Stimulated activated CD4-positive, alpha-beta T cell treated with anti-CD3 and anti-CD28 coated beads, Interleukin-15, amount 100 ng/mL, for 24 hours (primary cell): Measurements from ENCODE around the gene TMEM50B.
"Not testable (repeated sequence)": the region's sequence is repeated elsewhere in the genome, so short reads cannot be mapped to it uniquely, and the experiment has no call there.

ENCODE experiments used
- DNase-seq: peaks from one replicate; pipeline ENCODE4 v3.0.0-alpha.2; 2020

The TMEM50B gene

DNA sequence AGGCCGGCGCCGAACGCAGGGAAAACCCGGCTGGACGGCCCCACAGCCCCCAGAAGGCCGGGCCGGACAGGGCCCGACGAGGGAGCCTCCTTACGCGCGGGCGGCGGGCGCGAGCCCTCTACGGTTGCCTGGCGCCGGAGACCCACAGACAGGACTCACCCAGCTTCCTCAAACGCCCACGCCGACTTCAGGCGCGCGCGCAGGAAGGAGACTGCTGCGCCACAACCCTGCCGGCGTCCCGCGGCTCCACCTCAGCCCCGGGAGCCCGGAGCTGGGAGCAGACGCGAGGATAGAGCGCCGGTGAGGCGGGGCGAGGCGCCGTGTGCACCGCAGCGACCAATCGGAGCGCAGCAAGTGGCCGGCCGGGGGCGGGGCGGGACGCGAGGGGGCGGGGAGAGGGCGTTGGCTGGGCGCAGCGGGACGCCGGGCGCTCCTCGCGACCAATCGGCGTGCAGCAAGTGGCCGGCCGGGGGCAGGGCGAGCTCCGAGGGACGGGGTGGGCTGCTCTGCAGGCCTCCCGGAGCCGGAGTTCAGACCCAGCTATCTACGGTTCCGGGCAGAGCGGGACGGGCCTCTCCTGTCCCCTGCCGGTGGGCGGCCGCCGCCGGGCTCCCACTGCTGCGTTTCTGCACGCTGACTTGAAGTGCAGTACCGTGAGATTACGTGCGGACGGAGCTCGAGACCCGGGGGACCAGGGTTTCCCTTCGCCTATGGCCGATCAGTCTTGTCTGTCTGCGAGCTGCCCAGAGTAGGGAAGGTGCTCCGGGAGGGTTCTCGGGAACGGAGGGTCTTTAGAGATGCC is at the start of gene TMEM50B:
Gene TMEM50B (minus strand): TSS at position 296 of the 802 bp plus-strand sequence. CDS start 11,089 bp downstream, outside the sequence.
- DNase-seq = peak; percentile 96

DNA sequence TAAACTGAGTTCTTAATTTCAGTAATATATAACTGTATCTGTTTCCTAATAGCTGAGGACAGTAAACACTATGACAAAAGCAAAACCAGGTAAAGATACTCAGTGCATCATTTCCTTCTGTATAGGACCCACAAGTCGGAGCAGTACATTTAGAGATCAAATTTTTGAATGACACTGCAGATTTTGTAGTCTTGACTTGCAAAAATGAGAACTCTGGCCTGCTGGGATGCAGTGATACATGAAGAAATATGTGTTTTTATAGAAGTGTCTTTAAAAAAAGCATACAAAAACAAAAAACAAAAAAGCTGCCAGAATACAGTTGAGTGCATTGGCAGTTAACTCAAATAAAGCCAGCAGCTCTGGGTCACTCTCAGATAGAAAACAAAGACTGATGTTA is 43.2 kb upstream of the TMEM50B start:
- no peak for DNase-seq

DNA sequence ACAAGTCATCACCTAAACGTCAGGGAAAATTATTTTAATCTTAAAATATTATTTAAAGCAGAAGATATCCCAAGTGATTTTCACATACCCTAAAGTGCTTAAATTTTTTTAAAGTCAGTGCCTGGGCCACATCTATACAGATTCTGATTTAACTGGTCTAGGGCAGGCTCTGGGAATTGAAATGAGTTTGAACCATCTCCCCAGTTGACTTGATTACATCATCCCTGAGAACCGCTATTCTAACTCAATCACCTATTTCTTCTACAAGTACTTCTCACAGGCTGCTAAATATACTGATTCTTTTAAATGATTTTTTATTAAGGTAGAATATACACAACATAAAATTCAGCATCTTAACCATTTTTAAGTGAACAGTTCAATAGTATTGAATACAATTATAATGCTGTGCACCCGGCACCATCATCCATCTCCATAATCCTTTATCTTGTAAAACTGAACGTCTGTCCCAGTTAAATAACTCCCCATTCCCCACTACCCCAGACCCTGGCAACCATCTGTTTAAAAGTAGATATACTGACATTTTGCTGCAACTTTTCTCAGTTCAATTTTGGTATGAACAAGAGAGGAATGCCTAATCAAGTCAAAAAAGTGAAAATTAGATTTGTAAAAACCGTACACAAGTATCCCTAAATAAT is 42.7 kb upstream of the TMEM50B start:
- DNase-seq = no peak

DNA sequence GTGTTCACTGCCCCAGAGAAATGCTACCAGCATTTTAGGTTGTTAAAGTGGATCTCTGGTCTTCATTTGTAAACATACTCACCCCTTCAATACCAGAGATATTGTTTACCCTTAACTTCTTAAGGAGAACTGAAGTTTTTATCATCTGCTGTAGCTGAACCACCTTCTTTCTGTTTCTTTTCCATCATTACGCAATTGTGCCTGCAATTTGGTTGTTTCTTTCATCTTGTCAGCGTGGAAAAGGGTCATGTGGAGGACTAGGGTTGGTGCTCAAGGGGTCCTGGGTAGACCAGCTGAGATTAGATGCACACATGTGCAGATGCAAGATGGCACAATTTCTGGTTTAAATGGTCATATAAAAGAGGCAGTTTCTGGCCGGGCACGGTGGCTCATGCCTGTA is 39.1 kb upstream of the TMEM50B start:
- no peak for DNase-seq

DNA sequence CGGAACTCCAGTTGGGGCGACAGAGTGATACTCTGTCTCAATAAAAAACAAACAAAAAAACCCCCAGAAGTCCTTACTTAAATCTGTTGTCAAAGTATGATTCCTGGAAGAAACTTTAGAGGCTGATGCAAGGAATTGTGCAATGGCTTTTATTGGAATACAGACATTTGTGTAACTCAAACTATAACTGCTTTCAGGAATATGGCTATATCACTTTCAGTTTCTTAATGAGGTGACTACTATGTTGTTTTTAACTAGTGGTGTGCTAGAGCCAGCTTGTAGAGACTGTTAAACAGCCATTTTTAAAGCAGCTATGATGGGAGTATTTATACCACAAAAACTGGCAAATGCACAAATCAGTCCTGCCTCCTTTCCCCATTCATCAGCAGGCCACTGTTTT is 34.5 kb upstream of the TMEM50B start:
- DNase-seq = no peak

DNA sequence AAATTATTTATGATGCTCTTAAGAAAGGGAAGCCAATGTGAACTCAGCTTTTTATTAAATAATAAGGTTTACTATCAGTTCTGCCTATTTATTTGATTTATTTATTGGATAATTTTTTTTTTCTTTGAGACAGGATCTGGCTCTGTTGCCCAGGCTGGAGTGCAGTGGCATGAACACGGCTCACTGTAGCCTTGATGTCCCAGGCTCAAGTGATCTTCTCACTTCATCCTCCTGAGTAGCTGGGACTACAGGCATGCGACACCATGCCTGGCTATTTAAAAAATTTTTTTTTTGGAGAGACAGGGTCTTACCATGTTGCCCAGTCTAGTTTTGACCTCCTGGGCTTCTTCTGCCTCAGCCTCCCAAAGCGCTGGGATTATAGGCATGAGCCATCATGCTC is 32.7 kb upstream of the TMEM50B start:
- no peak for DNase-seq

DNA sequence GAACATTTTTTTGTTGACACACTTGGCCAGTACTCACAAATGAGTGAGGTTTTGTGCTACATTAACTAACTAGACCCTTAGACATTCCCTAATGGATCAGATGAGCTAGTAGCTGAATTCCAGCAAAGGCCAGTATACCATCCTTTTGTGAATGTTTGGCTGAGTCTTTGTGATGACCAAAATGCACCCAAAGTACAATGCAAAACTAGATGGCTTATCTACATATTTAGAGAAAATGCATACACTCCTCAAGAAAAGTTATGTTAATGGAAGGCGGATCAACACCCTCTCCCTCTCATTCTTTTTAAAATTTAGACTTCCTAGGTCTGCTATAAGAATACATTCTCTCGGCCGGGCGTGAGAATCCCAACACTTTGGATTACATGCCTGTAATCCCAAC is 31.9 kb upstream of the TMEM50B start:
- DNase-seq = no peak

DNA sequence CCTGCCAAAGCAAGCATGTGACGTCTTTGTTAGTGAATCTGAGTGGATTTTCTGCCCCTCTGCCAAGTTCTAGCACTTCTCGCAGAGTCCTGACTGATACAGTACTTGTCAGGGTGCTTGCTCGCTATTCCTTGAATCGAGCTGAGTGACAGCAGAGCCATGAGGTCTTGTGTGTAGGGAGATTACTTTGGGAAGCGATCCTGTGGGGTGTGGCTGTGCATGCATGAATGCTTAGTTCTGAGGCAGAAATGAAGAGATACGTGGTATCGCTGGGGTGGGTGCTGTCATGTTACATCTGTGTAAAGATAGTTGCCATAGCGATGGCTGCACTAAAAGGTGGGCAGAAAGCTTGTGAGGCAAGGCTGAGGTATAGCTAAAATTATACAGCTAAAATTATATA is 31.1 kb upstream of the TMEM50B start:
- no peak for DNase-seq

DNA sequence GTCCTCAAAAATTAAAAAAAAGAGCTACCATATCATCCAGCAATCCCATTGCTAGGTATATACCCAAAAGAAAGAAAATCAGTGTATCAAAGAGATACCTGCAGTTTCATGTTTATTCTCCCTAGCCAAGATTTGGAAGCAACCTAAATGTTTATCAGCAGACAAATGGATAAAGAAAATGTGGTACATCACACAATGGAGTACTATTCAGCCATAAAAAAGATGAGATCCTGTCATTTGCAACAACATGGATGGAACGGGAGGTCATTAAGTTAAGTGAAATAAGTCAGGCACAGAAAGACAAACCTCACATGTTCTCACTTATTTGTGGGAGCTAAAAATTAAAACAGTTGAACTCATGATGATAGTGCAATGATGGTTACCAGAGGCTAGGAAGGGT is 27.2 kb upstream of the TMEM50B start:
- not testable (repeated sequence) for DNase-seq

DNA sequence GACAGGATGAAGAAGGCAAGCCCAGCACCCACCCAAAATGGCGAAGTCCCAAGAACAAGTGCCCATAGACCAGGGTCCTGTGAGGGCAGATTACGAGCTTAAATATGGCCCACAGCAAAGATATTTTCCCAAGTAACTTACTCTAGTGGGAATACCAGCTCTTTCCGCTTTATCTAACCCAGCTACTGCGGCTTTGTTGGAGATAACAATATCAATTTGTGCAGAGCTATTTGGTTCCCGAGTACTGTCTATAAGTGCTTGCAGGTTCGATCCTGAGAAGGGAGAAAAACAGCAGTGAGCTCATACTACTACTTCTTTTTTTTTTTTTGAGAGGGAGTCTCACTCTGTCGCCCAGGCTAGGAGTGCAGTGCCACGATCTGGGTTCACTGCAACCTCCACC is 26.1 kb upstream of the TMEM50B start:
- no peak for DNase-seq

DNA sequence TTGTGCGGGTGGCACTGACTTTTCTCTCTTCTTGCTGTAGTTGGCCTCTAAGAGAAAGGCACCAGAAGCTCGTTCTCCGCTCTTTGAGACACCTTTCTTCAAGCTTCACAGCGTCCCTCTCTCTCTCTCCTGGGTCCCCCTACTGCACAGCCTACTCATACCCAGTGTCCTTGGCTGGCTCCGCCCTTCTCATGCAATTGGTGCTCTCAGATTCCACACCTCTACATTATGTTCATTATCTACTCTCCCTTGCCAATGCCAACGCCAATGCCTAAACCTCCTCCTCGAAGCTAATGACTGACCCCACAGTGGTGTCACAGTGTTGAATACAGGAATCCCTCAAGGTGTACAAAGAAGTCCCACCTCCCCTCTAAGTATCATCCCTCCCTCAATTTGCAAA is 16.6 kb upstream of the TMEM50B start:
- no peak for DNase-seq

DNA sequence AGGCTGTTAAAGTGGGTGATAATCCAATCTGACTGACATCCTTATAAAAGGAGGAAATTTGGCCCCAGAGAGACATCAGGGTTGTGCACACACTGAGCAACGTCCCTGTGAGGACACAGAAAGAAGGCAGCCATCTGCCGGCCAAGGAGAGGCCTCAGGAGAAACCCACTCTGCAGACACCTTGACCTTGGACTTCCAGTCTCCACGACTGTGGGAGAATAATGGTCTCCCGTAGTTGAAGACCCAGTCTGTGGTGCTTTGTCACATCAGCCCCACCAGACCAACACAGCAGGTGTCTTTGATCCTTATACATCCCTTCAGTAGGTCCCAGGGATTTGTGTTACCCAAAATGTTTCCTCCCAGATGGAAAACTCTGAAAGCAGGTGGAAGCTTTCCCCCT is 16.0 kb upstream of the TMEM50B start:
- DNase-seq = no peak

DNA sequence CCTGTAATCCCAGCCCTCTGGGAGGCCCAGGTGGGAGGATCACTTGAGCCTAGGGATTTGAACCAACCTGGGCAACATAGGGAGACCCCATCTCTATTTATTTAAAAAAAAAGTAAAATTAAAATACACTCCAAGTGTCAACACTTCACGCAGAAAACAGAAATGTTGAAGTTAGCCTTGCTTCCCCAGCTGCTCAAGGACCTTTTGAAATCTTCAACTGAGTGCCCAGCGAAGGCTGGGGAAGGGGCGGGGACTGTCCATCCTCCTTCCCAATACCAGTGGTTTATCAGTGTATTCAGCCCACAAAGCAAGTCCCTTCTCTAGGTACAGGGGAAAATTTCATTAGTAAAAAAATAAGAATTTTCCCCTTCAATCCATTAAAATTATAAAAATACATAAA is 14.0 kb upstream of the TMEM50B start:
- no peak for DNase-seq

DNA sequence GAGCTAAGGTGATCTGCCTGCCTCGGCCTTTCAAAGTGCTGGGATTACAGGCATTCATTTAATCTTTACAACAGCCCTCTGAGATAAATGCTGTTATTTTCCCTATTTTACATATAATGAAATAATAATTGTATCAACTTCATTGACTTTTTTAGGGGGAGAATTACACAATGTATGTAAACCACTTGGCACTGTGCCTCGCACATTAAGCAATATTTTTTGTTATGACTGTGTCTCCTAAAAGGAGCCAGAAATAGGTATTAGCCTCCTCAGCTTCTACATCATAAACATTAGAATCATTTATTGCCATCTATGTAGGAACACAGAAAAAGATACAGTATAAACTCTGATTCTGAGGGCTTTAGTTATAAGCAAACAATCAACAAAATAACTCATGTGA is 12.8 kb upstream of the TMEM50B start:
- DNase-seq = no peak

DNA sequence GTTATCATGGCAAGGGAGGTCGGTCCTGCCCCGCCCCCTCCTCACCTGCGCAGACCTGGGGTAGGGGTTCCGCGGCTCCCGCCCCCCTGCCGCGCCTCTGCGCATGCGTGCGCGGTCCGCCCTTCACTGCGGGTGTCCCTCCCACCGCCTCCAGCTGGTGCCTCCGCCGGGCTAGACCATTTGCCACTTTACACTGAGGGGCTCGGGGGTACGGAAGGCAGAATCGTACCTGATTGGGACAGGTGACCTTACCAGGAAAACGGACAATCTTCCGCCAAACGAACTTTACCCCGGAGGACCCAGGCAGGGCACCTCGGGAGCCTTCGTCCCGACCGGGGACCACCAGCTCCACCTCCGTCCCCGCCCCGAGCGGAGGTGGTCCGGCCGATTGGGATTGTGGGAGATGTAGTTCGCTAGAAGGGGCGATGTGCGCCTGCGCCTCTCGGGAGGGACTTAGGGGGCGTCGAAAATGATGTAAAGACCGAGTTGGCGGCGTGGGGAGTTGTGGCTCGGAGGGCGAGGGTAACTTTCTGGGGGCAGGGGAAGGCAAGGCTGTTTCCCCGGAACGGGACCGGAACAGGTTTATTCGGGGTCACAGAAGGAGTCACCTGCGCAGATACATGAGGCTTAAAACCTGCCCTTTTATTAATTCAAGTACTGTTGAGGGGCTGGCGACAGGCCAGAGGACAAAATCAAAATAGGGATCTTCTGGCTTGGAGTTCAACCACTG is 11.8 kb upstream of the TMEM50B start, which contains the start of gene DNAJC28:
Gene DNAJC28 (minus strand): TSS at position 344 of the 730 bp plus-strand sequence. CDS start 2,323 bp downstream, outside the sequence.
- DNase-seq = peak; percentile 95

DNA sequence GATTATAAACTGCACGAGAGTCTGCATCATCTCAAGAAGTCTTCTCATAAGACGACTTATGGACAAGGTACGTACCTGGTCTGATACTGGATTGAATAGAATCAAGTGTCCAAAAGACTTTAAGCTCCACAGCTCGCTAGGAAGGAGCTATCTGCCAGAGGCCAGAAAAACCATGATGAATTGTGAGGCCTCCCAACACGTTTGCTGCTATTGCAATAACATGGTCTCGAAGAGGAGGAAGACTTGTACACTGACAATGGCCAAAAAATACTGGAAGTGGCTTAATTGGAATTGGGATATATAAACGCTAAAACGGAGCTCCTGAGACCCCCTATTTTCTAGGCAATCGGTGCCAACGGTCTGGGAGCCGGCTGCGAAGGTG is 11.2 kb upstream of the TMEM50B start:
- no peak for DNase-seq

DNA sequence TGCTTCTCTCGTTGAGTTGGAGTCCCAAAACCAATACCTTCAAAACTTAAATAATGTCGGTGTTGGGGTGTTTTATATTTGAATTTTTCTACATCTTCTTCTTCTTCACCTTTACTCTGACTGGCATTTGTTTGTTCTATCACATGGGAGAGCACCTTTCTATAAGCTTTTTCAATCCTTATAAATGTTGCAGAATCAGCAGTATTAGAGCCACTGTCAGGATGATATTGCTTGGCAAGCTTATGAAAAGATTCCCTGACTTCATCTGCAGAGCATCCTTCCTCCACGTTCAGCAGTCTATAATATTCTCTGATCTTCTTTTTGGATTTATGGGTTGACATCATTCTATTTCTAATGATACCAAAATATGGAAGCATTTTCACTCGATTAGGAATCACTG is 9.2 kb upstream of the TMEM50B start:
- no peak for DNase-seq

DNA sequence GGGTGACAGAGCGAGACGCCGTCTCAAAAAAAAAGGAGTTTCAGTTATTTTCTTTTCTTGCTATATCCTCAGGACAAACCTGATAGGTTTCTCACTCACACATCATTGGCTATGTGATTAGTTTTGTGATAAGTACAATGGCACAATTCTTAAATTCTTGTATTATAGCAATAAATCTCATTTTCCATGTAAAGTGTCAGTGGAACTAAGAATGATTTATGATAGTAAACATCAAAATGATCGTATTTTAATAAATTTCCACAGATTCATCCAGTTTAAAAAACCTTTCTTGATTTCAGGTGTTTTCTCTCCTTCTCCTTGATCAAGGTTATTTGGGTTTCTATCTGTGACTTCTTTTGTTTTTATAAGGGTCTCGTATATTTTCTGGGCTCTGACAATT is 8.2 kb upstream of the TMEM50B start:
- no peak for DNase-seq

DNA sequence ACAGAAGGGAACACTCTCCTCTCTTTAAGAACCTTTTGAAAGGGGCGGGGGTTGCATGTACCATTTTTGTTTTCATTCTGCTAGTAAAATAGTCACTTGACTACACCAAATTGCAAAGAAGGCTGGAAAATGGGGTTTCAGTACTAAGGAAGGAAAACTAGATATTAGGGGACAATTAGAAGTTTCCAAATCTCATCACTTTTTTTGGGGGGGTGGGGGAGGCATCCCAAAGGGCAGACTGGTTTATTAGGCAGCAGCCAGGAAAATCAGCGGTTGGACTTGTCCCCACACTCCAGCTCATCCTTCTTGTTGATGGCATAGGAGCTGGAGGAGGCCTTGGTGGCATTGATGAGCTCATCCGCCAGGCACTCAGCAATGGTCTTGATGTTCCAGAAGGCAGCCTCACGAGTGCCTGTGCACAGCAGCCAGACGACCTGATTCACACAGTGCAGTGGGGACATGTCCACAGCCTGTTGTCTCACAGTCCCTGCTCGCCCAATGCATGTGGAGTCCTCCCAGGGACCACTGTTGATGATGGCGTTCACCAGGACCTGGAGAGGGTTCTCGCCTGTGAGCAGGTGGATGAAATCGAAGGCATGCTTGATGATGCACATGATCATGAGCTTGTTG is 1.7 kb upstream of the TMEM50B start:
- DNase-seq = no peak

DNA sequence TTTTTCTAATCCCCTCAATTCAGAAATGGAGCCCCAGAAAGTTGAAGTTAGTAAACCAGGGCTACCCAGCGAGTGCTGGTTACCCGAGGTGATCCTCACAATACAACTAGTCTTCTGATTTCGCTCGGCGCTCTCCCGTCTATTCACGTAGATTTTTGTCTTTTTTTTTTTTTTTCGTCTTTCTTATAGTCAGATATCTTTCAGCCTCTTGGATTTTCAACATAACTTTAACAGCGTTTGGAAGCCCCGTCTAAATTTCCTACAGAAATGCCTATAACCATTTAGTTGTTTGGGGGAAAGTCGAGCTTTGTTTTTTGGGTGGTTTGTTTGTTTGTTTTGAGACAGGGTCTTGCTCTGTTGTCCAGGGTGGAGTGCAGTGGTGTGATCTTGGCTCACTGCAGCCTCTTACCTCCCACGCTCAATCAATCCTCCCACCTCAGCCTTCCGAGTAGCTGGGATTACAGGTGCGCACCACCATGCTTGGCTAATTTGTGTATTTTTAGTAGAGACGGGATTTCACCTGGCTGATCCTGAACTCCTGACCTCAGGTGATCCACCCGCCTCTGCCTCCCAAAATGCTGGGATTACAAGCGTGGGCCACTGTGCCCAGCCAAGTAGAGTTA is 818 bp upstream of the TMEM50B start:
- no peak for DNase-seq

DNA sequence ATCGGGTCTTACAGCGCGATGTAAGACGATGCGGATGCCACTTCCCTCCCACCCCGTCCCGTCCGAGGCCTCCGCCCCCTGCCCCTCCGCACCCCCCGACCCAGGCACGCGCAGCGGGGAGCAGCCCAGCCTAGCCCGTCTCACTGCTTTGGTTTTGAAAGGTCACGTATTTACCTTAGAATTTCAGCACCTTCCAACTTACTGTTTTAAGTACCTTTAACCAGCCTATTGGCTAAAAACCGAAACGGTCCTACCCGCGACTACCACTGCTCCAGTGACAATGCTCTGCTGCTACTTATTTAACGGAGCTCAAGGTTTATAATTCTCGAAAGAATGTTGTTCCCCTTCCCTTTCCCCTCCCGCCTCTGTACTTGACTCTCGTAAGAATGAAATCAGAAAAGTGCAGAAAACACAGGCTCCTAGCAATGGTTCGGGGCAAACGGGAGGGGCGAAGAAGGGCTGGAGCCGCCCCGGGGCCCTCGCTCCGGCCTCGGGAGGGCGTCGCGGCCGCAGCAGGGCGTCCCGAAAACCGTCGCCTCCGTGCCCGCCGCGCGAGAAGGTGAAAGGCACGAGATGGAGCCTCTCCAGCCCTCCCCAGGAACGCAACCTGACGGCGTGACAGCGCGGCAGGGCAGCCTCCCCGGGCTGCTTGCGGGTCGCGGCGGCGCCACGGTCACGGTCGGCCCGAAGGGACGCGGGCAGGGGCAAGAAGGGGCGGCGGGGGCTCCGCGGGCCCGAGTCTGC is 667 bp downstream of the TMEM50B start:
- peak; percentile 57 for DNase-seq

DNA sequence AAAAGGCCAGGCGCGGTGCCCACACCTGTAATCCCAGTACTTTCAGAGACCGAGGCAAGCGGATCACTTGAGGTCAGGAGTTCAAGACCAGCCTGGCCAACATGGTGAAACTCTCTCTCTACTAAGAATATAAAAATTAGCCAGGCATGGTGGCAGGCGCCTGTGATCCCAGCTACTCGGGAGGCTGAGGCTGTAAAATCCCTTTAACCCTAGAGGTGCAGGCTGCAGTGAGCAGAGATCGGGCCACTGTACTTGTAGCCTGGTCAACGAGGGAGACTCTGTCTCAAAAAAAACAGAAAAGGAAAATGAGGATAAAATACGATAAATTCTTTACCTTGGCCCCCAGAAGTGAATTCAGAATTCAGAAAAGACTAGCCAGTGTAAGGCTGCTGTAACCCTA is 1.6 kb downstream of the TMEM50B start:
- DNase-seq = no peak
